ENCODE measurements around the gene PRR16. TPM values are rescaled to one million over a fixed set of nuclear protein-coding genes. Genes with fewer than 3 reads are reported as not detected.

PRR16 gene
- total RNA-seq, 1 experiment from 2014 or later, result 0.42 TPM

DNA sequence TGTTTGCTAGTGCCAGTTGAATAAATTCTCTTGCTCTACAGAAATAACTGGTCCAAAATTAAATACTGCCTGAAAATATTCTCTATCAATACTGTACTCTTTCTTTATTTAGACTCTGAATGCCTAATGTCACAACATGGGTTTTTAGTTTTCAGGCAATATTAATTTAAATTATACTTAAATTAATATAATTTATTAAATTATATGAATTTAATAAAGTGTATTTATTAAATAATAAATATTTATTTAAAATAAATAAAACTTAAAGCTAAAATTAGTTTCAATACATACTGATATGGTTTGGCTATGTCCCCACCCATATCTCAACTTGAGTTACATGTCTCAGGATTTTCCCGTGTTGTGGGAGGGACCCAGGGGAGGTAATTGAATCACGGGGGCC lies 146.0 kb downstream of the PRR16 start:
- DNase-seq (ENCODE audit: low spot score) (no peak), ATAC-seq (no peak)
- Mint-ChIP-seq H3K9me3 (peaks cover 11% of the 10 kb centered on the region), H3K4me1 (0 out of 2 replicates have a peak, but pooled peaks cover 4% of the 10 kb centered on the region), H3K27ac (no peak overlapping the region), H3K36me3 (no peaks in the 10 kb centered on the region), H3K4me3 (no peak overlapping the region), H3K27me3 (ENCODE audit: low read depth) (peaks cover 19% of the 10 kb centered on the region)
- POLR2A ChIA-PET, result no interaction called here
- CTCF ChIA-PET, result no interaction called here
- TF ChIP-seq NFE2L1 (CRISPR knock-in tag; IDR thresholded peaks at IDR 0.05) (no peak), SOX15 (CRISPR knock-in tag; IDR thresholded peaks at IDR 0.05) (no peak), ZNF416 (CRISPR knock-in tag; IDR thresholded peaks at IDR 0.05) (no peak), HMGA2 (CRISPR knock-in tag; IDR thresholded peaks at IDR 0.05) (peak; percentile 99), USF2 (CRISPR knock-in tag; IDR thresholded peaks at IDR 0.05) (no peak), E2F5 (CRISPR knock-in tag; IDR thresholded peaks at IDR 0.05) (no peak), PRDM15 (CRISPR knock-in tag; IDR thresholded peaks at IDR 0.05) (no peak), GRHL2 (CRISPR knock-in tag; IDR thresholded peaks at IDR 0.05; ENCODE audit: insufficient replicate concordance, severe bottlenecking) (no peak)

- peaks cover 11% of the 10 kb centered on the region for H3K9me3 Mint-ChIP-seq
- no peak for ATAC-seq
- CTCF ChIA-PET, result interaction anchor here (0.8 kb wide), 1 partner anchor 34 kb away, joined by 3 read pairs; no protein-coding TSS in a partner anchor
- H3K4me1 Mint-ChIP-seq, result peaks cover 9% of the 10 kb centered on the region
- H3K27ac Mint-ChIP-seq, result no peak overlapping the region
- no peak for DNase-seq (ENCODE audit: low spot score)
- peaks cover 38% of the 10 kb centered on the region for H3K27me3 Mint-ChIP-seq (ENCODE audit: low read depth)
- POLR2A ChIA-PET, result no interaction called here
- H3K4me3 Mint-ChIP-seq, result no peak overlapping the region
- TF ChIP-seq, protein P1, sequence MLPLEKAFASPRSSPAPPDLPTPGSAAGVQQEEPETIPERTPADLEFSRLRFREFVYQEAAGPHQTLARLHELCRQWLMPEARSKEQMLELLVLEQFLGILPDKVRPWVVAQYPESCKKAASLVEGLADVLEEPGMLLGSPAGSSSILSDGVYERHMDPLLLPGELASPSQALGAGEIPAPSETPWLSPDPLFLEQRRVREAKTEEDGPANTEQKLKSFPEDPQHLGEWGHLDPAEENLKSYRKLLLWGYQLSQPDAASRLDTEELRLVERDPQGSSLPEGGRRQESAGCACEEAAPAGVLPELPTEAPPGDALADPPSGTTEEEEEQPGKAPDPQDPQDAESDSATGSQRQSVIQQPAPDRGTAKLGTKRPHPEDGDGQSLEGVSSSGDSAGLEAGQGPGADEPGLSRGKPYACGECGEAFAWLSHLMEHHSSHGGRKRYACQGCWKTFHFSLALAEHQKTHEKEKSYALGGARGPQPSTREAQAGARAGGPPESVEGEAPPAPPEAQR (CRISPR knock-in tag; IDR thresholded peaks at IDR 0.05), result no peak
- no peak for TF ChIP-seq FOXJ3 (CRISPR knock-in tag; IDR thresholded peaks at IDR 0.05; ENCODE audit: borderline replicate concordance)
- TF ChIP-seq ZMAT4 (CRISPR knock-in tag; IDR thresholded peaks at IDR 0.05), result no peak
- no peak for TF ChIP-seq PREB (CRISPR knock-in tag; IDR thresholded peaks at IDR 0.05; ENCODE audit: borderline replicate concordance)
- TF ChIP-seq ERG (CRISPR knock-in tag; IDR thresholded peaks at IDR 0.05), result no peak
- TF ChIP-seq ZNF671 (CRISPR knock-in tag; IDR thresholded peaks at IDR 0.05), result no peak
- no peak for TF ChIP-seq RORB (CRISPR knock-in tag; IDR thresholded peaks at IDR 0.05)
- TF ChIP-seq, protein P2, sequence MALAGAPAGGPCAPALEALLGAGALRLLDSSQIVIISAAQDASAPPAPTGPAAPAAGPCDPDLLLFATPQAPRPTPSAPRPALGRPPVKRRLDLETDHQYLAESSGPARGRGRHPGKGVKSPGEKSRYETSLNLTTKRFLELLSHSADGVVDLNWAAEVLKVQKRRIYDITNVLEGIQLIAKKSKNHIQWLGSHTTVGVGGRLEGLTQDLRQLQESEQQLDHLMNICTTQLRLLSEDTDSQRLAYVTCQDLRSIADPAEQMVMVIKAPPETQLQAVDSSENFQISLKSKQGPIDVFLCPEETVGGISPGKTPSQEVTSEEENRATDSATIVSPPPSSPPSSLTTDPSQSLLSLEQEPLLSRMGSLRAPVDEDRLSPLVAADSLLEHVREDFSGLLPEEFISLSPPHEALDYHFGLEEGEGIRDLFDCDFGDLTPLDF (CRISPR knock-in tag; IDR thresholded peaks at IDR 0.05), result no peak
- TF ChIP-seq GTF2I (CRISPR knock-in tag; conservative IDR thresholded peaks at IDR 0.05), result no peak
- TF ChIP-seq, protein P3, sequence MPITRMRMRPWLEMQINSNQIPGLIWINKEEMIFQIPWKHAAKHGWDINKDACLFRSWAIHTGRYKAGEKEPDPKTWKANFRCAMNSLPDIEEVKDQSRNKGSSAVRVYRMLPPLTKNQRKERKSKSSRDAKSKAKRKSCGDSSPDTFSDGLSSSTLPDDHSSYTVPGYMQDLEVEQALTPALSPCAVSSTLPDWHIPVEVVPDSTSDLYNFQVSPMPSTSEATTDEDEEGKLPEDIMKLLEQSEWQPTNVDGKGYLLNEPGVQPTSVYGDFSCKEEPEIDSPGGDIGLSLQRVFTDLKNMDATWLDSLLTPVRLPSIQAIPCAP (CRISPR knock-in tag; IDR thresholded peaks at IDR 0.05), result no peak
- TF ChIP-seq ATF2 (CRISPR knock-in tag; IDR thresholded peaks at IDR 0.05; ENCODE audit: borderline replicate concordance, low read depth), result no peak
- no peak for TF ChIP-seq SOX15 (CRISPR knock-in tag; IDR thresholded peaks at IDR 0.05)
- TF ChIP-seq MLX (CRISPR knock-in tag; IDR thresholded peaks at IDR 0.05), result no peak
- TF ChIP-seq CREM (CRISPR knock-in tag; IDR thresholded peaks at IDR 0.05), result no peak
- TF ChIP-seq TP53 (CRISPR knock-in tag; IDR thresholded peaks at IDR 0.05), result no peak
- no peaks in the 10 kb centered on the region for H3K36me3 Mint-ChIP-seq
These were observed 149.6 kb downstream of the PRR16 start for GRCh38 chr5:120613729-120614128.

Data from WTC11 (cell line).